ENCODE measurements around the gene ADGRB2. TPM values are rescaled to one million over a fixed set of nuclear protein-coding genes. Genes with fewer than 3 reads are reported as not detected.

ADGRB2 gene
- total RNA-seq, 4 donors from 2014 or later = 0.82 to 5.1 (median 3.9) TPM

DNA sequence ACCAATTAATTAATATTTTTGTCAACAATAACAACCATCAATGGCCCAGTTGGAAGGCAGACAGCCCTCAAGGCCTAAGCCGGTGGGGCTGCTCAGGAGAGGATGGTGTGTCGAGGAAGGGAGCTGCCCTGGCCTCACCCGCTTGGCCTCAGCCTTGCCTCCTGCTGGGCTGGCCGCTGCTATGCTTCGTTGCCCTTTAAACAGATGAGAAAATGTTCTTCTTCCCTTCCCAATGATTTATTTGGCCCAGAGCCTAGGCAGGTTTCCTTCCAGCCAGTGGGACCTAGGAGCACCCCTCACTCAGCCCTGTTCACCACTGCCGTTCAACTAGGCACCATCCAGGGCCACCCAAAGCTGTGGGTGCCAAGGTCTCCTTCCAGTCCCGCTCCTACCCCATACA lies 3.1 kb upstream of the ADGRB2 start:
- TF ChIP-seq CTCF (IDR thresholded peaks at IDR 0.05; ENCODE audit: low read depth) = no peak

GRCh38 chr1:31765516-31765915 lies 1.4 kb upstream of the ADGRB2 start:
- no peak for TF ChIP-seq CTCF (IDR thresholded peaks at IDR 0.05; ENCODE audit: low read depth)

DNA sequence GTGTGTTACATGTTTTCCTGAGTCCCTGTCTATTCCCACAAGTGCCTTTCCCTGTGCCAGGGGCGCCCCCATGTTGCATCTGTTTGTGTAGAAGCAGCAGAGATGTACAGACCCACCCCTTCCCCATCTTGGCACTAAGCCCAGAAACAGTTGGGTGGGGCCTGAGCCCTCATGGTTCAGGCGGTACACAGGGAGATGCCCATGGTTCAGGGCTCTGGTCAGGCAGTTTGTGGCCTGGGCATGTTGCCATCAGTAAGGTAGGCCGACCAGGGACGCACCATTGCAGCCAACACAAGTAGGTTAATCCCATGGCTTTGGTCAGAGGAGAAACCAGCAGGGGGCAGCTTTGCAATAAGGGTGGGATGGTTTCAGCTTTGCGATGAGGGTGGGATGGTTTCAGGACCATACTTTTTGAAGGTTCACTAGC lies 914 bp upstream of the ADGRB2 start:
- TF ChIP-seq CTCF (IDR thresholded peaks at IDR 0.05; ENCODE audit: low read depth) = no peak

GRCh38 chr1:31763671-31764311 lies 349 bp downstream of the ADGRB2 start:
- no peak for TF ChIP-seq CTCF (IDR thresholded peaks at IDR 0.05; ENCODE audit: low read depth)

DNA sequence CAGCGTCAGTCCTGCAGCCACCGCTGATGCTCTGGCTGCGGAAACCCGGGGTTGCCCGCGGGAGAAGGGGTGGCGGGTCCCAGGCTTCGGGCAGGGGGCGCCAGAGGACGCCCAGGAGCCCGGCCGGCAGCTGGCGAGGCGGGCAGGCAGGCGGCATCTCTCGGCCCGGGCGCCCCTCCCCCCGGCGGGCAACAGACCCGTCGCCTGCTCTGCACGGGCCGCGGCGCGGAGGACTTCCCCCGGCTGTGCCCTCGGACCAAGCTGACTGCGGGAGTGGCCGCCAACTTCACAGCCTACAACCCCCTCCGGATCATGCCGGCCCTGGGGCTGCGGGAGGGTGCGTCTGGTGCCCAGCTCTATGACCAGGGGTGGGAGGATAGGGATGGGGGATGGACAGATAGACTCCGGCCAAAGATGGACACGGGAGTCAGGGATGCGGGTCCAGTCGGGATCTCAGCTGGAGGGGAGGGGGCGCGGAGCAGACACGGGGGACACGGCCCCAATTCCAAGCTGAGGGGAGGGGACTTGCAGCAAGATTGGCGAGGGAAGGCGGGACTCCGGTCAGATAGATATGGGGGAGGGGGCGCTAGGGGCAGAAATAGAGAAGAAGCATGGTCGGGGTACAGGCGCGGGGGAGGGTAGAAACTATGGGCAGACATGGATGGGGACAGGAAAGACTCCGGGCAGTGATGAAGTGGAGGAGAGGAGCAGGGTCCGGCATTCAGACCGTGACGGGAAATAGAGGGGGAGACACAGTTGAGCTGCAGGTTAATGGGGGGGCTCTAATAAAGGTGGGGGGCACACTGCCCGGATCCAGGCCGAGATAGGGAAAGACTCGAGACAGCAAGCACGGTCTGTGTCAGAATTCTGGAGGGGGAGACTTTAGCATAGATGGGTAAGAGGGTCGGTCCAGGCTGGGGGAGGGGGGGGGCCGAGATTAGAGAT lies 1.1 kb downstream of the ADGRB2 start:
- TF ChIP-seq CTCF (IDR thresholded peaks at IDR 0.05; ENCODE audit: low read depth) = no peak

DNA sequence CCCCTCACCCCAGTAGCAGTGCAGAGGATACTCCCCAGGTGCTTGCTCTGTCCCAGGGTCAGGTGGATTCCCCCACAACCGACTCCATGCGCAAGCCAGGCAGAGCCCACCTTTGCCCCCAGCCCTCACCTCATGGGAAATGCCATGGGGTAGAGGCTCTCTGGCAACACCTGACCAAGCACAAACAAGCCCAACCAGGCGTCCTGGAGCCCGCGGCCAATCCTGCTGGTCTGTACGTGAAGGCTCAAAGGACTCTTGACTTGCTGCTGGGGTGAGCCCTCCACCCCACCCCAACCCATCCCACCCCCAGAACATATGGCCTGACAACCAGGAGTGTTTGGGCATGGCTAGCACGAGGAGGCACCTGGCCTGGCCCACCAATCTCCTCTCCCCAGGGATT lies 1.8 kb downstream of the ADGRB2 start:
- no peak for TF ChIP-seq CTCF (IDR thresholded peaks at IDR 0.05; ENCODE audit: low read depth)

GRCh38 chr1:31761883-31762282 lies 2.3 kb downstream of the ADGRB2 start:
- TF ChIP-seq CTCF (IDR thresholded peaks at IDR 0.05; ENCODE audit: low read depth) = no peak
